ENCODE data around the gene TBC1D14.

TBC1D14 gene

GRCh38 chr4:7031558-7032449 lies 122.2 kb downstream of the TBC1D14 start:
- no peaks in the 10 kb centered on the region for H3K9me2 ChIP-seq (replicated peaks; ENCODE audit: insufficient read depth, low read length)
- no peaks in the 10 kb centered on the region for H3F3A ChIP-seq (ENCODE audit: insufficient read depth)
- no peaks in the 10 kb centered on the region for H3K36me3 ChIP-seq (ENCODE audit: low read length)
- H3K4me3 ChIP-seq (ENCODE audit: insufficient read depth, low read length, poor library complexity, severe bottlenecking) = no peak overlapping the region
- no peaks in the 10 kb centered on the region for H3K9me3 ChIP-seq (ENCODE audit: insufficient read depth, low read length)
- no peaks in the 10 kb centered on the region for H3K27me3 ChIP-seq (ENCODE audit: low read length)
- H2AFZ ChIP-seq (ENCODE audit: low read depth, low read length, severe bottlenecking) = no peak overlapping the region
- TF ChIP-seq EZH2phosphoT487 (conservative IDR thresholded peaks at IDR 0.05; ENCODE audit: low read length) (no peak), CTCF (IDR thresholded peaks at IDR 0.05; ENCODE audit: insufficient read depth, low read length, poor library complexity, severe bottlenecking) (no peak)
- no peak overlapping the region for H3K4me2 ChIP-seq (ENCODE audit: low read depth, low read length, poor library complexity, severe bottlenecking)
- no peaks in the 10 kb centered on the region for H3K79me2 ChIP-seq (ENCODE audit: insufficient read depth, low read length)
- H3K9ac ChIP-seq (ENCODE audit: low read length) = no peak overlapping the region
- H3K27ac ChIP-seq (ENCODE audit: low read depth, low read length) = no peak overlapping the region
- no peaks in the 10 kb centered on the region for H4K20me1 ChIP-seq (ENCODE audit: low read depth, low read length)

GRCh38 chr4:7032596-7032995 lies 123.0 kb downstream of the TBC1D14 start:
- H2AFZ ChIP-seq (ENCODE audit: low read depth, low read length, severe bottlenecking) = no peak overlapping the region
- H3K9me3 ChIP-seq (ENCODE audit: insufficient read depth, low read length) = no peaks in the 10 kb centered on the region
- H3K79me2 ChIP-seq (ENCODE audit: insufficient read depth, low read length) = no peaks in the 10 kb centered on the region
- no peaks in the 10 kb centered on the region for H3F3A ChIP-seq (ENCODE audit: insufficient read depth)
- no peak overlapping the region for H3K9ac ChIP-seq (ENCODE audit: low read length)
- no peak overlapping the region for H3K27ac ChIP-seq (ENCODE audit: low read depth, low read length)
- no peak overlapping the region for H3K4me2 ChIP-seq (ENCODE audit: low read depth, low read length, poor library complexity, severe bottlenecking)
- H3K27me3 ChIP-seq (ENCODE audit: low read length) = no peaks in the 10 kb centered on the region
- H4K20me1 ChIP-seq (ENCODE audit: low read depth, low read length) = no peaks in the 10 kb centered on the region
- H3K9me2 ChIP-seq (replicated peaks; ENCODE audit: insufficient read depth, low read length) = no peaks in the 10 kb centered on the region
- H3K36me3 ChIP-seq (ENCODE audit: low read length) = no peaks in the 10 kb centered on the region
- H3K4me3 ChIP-seq (ENCODE audit: insufficient read depth, low read length, poor library complexity, severe bottlenecking) = no peak overlapping the region
- TF ChIP-seq CTCF (IDR thresholded peaks at IDR 0.05; ENCODE audit: insufficient read depth, low read length, poor library complexity, severe bottlenecking) (no peak), EZH2phosphoT487 (conservative IDR thresholded peaks at IDR 0.05; ENCODE audit: low read length) (no peak)

- Histone ChIP-seq H3K9ac (ENCODE audit: low read length) (no peak overlapping the region), H3K9me2 (replicated peaks; ENCODE audit: insufficient read depth, low read length) (no peaks in the 10 kb centered on the region), H3K36me3 (ENCODE audit: low read length) (no peaks in the 10 kb centered on the region), H2AFZ (ENCODE audit: low read depth, low read length, severe bottlenecking) (no peak overlapping the region), H3K27ac (ENCODE audit: low read depth, low read length) (no peak overlapping the region), H3K9me3 (ENCODE audit: insufficient read depth, low read length) (no peaks in the 10 kb centered on the region), H4K20me1 (ENCODE audit: low read depth, low read length) (no peaks in the 10 kb centered on the region), H3K4me3 (ENCODE audit: insufficient read depth, low read length, poor library complexity, severe bottlenecking) (no peak overlapping the region), H3K27me3 (ENCODE audit: low read length) (no peaks in the 10 kb centered on the region), H3K79me2 (ENCODE audit: insufficient read depth, low read length) (no peaks in the 10 kb centered on the region), H3F3A (ENCODE audit: insufficient read depth) (no peaks in the 10 kb centered on the region), H3K4me2 (ENCODE audit: low read depth, low read length, poor library complexity, severe bottlenecking) (no peak overlapping the region)
- TF ChIP-seq EZH2phosphoT487 (conservative IDR thresholded peaks at IDR 0.05; ENCODE audit: low read length) (no peak), CTCF (IDR thresholded peaks at IDR 0.05; ENCODE audit: insufficient read depth, low read length, poor library complexity, severe bottlenecking) (no peak)
Measured at GRCh38 chr4:7034262-7035081, 124.8 kb downstream of the TBC1D14 start.

Measured in SU-DHL-6 (cell line).